ENCODE data around the gene RELA.

GRCh38 chr11:65634905-65635731, 27.6 kb downstream of the RELA start:
- TF ChIP-seq CTCF (IDR thresholded peaks at IDR 0.05) (no peak), POLR2A (IDR thresholded peaks at IDR 0.05) (no peak)

Measured in lower leg skin (tissue), 3 donors.